CD4-positive, alpha-beta T cell treated with Interleukin-4 for 1 hour (primary cell): ENCODE measurements around the gene IL13.

Source experiments
- DNase-seq, 2 donors: peaks; one replicate each; pipeline ENCODE4 v3.0.0-alpha.2; 2020 to 2022

The IL13 gene

GRCh38 chr5:132691755-132692631 lies 34.0 kb downstream of the IL13 start:
- peak in 1 of 2 donors; percentile 27 for DNase-seq

GRCh38 chr5:132692632-132692967 lies 34.6 kb downstream of the IL13 start:
- DNase-seq = no peak

GRCh38 chr5:132695956-132696355 lies 38.0 kb downstream of the IL13 start:
- no peak for DNase-seq

- no peak for DNase-seq
Measured at GRCh38 chr5:132704875-132705274, 46.9 kb downstream of the IL13 start.

- DNase-seq = no peak
Measured at GRCh38 chr5:132708645-132709044, 50.7 kb downstream of the IL13 start.
